OCI-LY7 (cell line): ENCODE results near the gene HLA-DPA1.

Experiments used
- CTCF ChIP-seq: fragments of 200-600 bp; sonication (generic); conservative IDR thresholded peaks from 2 replicates; pipeline ENCODE4 v1.5.1; 2014; ENCODE audit warnings: mild to moderate bottlenecking, antibody characterized with exemption, low read length, moderate library complexity, mixed read lengths
- EZH2phosphoT487 ChIP-seq: fragments of 200-600 bp; sonication (generic); IDR thresholded peaks from 2 replicates; pipeline ENCODE4 v1.6.1; 2018; ENCODE audit warnings: low read depth, borderline replicate concordance, mild to moderate bottlenecking, mixed run types, antibody characterized with exemption, low read length, moderate library complexity, mixed read lengths

DNA sequence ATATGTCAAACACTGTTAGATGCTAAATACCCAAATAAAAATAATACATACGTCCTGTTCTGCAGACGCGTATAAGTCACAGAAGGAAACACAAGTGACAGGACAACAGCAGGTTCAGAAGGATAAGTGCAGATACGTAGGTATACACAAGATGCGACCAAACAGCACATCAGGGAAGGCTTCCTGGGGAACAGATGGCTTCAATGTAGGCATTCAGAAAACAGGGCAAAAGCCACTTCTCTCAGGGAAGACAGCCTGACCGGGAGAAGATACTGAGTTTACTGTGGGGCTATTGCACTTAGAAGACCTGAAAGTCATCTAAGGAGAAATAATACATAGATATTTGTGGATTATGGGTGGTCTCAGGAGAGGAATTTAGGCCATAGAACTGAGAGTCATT lies 1.9 kb downstream of the HLA-DPA1 start:
- TF ChIP-seq CTCF = no peak
- no peak for TF ChIP-seq EZH2phosphoT487
